ENCODE results near the gene PCNX4. TPM values are rescaled to one million over a fixed set of nuclear protein-coding genes. Genes with fewer than 3 reads are reported as not detected.

Gene PCNX4
- total RNA-seq, 1 experiment from 2014 or later, result 32.9 TPM

DNA sequence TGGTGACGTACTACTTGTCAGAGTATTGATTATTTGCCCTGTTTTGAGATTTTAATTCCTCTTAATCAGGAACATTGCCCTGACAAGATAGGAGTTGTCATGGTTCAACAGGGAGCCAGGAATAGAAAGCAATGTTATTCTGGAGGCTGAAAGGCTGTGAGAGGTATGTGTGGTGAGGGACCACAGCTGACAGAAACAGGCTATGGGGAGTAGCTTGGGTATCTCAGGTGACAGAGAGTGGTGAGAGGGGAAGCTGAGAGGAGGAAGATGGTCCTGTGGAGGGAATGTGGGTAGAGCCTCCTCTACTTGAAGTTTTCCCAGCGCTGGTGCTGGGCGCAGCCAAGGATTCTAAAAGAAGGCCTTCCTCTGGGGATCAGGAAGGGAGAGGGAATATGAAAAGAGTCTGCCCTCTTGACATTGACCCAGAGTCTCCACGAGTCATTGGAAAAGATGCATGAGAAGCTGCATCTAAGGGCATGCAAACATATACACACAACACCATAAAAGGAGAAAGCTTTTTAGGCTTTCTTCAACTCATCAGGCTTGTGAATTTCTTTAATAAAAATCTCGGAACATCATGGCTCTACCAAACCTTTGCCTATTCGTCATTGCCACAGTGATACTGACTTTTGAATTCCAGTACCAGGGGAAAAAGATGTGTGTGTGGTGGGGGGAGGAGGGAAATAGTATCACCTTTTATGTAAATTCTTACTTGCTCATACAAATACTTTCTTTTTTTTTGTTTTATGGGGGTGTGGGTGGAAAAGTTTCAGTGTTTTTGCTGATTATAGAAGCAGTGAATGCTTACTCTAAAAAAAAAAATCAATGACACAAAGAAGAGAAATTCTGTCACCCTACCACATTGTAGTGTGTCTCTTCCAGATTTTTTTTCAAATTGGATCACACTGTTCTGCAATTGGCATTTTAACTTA, 113.4 kb downstream of the PCNX4 start:
- DNase-seq (ENCODE audit: low spot score), result no peak

DNA sequence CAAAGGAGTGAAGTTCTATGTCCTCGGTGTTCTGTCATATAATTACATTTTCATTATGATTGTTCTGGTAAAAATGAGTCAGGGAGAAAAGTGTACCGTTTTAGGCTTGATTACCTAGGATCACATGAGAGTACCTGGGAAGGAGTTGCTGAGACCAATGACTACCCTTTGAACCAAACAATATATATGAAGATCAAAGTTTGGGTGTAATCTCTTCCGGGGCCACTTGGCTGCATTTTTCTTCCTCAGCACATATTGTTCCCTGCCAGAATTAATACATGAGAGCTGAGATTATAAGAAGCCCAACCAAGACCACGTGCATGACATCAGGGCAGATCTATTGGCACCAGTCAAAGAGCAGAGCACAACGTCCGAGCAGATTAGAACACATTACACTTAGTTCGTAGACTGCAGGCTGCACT, 114.5 kb downstream of the PCNX4 start:
- DNase-seq (ENCODE audit: low spot score), result no peak

DNA sequence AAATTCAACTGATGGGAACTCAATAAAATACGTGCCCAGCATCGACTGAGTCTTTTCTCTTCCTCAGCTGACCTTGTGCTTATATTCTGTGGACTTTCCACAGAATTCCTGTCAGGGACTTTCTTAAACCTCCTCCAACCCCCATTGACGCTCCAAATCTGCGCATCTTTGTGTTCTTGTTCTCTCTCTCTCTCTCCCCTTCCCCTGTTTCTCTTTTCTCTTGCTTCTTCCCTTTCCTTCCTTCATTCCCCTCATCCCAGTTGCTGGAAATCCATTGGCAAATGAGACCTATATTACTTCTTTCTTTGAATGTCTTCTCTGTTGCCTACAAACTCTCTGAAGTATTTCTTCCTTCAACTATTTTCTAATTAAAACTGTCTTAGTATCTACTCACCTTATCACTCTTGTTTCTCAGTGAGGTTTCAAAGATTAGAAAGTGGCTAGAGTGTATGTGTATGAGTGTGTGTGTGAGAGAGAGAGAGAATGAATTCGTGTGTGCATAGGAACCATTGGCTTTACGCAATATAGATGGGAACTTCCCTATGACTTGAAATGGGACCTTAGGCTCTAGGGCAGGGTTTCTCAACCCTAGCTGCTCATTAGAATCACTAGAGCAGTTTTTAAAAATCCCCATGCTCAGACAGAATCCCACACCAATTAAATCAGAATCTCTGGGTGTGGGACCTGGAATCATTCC, 115.3 kb downstream of the PCNX4 start:
- no peak for DNase-seq (ENCODE audit: low spot score)

DNA sequence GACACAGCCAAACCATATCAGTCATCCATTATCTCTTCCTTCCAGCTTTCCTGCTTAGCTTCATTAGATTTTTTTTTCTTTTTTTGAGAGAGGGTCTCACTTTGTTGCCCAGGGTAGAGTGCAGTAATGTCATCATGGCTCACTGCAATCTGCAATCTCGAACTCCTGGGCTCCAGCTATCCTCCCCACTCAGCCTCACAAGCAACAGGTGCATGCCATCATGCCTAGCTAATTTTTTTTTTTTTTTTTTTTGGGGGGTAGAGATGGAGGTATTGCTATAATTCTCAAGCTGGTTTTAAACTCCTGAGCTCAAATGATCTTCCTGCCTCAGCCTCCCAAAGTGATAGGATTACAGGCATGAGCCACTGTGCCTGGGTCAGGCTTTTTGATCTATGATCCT, 119.0 kb downstream of the PCNX4 start:
- DNase-seq (ENCODE audit: low spot score), result no peak

DNA sequence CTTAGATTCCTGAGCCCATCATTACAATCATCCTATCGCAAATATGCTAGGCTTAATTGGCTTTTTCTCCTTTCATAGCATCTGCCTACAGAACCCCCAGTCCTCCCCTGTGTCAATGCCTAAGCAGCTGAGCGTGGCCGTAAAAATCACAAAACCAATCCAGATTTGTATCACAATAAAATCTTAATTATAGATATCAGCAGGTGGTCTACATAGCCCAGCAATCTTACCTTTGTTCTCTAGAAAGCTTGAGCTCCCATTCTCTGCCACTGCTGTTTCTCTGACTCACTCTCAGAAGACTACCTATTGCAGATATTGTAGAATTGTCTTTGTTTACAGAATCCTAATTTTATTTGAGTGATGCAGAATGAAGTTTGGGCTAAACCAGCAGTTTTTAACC, 119.4 kb downstream of the PCNX4 start:
- DNase-seq (ENCODE audit: low spot score), result no peak

DNA sequence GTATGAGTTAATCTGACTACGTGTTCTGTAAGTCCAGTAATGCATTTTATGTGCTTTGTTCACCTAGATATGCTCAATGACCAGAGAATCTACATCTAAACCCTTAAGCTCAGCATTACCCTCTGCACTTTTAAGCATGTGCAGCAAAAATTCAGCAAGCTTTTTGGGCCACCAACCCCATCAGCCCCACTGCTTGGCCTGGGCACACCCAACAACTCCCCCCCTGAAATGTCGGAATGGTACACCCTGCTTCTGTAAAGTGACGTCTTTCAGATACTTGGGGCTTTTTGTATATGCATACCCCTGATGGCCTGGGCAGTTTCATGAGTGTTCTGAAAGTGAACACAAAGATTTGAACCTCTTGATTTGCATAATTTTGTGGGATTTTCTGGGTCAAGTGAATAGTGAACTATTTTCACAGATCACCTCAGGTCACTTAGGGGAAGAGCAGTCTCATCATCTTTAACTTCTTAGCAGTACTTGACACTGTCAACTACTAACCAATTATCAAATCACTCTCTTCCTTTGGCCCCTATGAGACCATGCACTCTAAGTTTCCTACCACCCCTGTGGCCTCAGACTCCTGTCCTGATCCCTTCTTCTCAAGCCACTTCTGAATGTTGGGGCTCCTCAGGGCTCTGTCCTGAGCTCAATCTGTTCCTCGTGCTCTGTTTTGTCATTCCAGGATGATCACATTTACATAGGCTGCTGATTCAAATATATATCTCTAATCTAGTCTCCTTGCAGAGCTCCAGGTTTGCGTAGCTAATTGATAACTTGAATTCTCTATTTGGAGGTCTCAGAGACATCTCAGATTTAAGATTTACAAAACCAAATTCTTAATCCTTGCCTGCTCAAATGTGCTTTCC, 121.0 kb downstream of the PCNX4 start:
- no peak for DNase-seq (ENCODE audit: low spot score)

DNA sequence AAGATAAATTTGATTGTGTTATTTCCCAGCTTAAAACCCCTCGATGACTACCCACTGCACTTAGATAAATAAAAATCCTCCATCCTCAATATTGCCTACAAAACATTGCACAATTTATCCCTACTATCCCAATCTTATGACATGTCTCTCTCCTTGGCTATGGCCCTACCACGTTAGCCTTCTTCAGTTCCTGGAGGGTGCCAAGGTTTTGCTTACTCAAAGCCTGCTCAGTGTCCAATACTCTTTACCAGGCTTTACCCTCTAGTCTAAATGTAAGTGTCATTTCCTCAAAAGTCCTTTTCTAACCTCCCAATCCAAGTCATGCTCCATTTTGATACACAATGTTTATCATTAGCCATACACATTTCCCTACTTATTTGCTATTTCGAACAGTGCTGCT, 122.3 kb downstream of the PCNX4 start:
- DNase-seq (ENCODE audit: low spot score), result no peak

DNA sequence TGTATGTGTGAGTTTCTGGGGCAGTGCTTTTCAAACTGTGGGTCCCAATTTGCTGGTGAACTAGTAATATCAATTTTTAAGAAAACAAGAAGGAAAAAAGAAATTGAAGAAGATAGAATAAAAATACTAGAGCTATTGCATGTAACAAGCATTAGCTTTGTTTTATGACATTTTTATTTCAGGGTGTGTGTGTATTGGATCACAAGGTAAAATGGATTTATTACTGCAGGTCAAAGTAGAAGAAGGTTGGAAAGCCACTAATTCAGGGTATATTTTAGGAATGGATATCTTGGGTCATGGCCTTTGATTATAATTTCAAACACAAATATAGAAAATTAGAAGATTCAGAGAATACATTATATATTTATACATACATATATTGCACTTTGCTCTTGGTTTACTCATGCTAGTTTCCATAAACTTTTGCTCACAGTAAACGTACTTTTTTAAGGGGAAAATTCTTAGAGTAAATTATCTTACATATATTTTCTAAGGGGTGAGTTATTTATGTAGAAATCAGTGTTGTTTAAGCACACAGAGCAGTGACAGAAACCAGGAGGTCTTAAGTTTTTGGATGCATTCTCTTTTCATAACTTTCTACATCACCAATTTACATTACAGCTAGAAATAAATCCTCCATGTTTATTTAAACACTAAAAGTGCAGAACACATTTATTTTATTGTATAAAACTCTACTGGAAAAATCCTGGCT, 122.8 kb downstream of the PCNX4 start:
- no peak for DNase-seq (ENCODE audit: low spot score)

DNA sequence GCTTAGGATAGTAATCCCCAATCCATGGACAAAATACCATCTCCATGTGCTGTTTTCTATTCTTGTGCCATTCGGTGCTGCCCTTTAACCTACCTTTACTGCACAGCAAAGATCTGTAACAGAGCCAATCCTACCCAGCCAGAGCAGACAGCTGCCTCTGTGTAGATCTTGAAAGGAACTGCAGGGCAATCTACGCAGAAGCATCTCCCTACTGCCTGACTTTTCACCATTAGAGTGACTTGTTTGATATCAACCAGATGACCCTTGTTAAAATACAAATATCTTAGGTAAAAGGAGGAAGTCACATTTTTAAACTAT, 123.4 kb downstream of the PCNX4 start:
- no peak for DNase-seq (ENCODE audit: low spot score)

DNA sequence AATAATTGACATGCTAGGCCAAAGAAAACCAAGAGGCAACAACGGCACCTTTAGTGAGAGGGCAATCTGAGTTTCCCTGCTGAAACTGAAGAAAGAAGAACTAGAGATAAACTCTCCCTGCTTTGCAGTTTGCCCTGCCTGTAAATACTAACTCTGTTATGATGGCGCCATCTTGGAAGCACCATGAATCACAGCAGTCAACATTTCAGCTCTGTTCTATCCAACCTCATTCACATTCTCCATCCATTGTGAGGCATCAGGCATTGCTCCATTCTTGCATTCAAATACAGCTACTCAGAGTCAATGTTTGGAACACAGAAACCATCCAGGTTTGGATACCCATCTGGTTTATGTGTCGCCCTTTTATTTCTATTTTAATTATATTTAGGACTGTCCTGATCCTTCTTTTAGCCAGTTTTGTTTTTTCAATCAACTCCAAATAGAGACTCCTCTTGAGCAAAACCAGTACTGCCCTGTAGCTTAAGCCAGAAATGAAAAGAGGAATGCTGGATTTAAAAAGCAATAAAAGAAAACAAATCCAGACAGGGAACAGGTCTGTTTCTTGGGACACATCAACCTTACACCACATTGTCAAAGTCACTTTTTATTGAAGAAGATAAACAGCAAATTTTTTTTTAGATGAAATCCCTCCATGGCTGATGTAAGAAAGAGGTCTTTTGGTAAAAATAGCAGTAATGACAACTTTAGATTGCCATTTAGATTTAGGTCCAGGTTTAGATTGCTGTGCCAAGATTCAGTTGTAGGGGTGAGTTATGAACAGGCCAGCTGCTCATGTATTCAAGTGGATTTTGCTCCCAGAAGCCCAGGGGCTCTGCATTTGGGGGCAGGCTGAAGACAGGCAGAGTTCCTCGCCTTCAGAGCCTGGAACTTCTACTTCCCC, 124.0 kb downstream of the PCNX4 start:
- DNase-seq (ENCODE audit: low spot score), result no peak

DNA sequence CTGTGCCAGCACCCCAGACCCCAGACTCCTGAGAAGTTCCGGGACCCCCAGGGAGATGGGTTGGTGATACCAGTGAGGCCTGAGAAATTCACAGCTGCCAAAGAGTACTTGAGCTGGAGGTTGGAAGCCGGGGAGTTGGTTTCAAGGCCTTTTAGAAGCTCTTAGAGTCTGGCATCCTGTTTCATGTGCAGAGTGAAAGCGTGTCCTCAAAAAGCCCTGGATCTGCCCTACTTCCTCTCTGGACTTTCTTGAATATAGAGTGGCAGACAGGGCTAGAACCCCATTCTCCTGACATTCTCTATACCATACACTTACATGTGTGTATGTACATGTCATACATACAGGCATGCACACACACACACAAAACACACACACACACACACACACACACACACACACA, 126.0 kb downstream of the PCNX4 start:
- no peak for DNase-seq (ENCODE audit: low spot score)

Other genes starting within 250 kb of the PCNX4 start
- not detected in 2 replicates for gene RTN1, start 221.1 kb upstream of the PCNX4 start, total RNA-seq (2014; rRNA removed; shearing (Covaris generic))
- gene LRRC9, start 171.8 kb upstream of the PCNX4 start, total RNA-seq (2014; rRNA removed; shearing (Covaris generic)), result not detected in 2 replicates
- 23.9 and 36.4 TPM in 2 replicates for gene DHRS7, start 73.5 kb downstream of the PCNX4 start, total RNA-seq (2014; rRNA removed; shearing (Covaris generic))
- gene PPM1A, start 157.3 kb downstream of the PCNX4 start, total RNA-seq (2014; rRNA removed; shearing (Covaris generic)), result 14.1 and 15.8 TPM in 2 replicates